Neural cell (in vitro differentiated cells): Measurements from ENCODE around the gene SERPINE1. TPM values are rescaled to one million over a fixed set of nuclear protein-coding genes. Genes with fewer than 3 reads are reported as not detected.

Source experiments
- H2AFZ ChIP-seq: fragments of 200-600, 300-800 bp; sonication (generic), shearing (Covaris generic); 2 replicates; pipeline ENCODE4 v1.6.0; 2014; ENCODE audit warnings: low read depth, mild to moderate bottlenecking, antibody characterized with exemption, low read length, moderate library complexity
- H3F3A ChIP-seq: fragments of 200-600 bp; shearing (Covaris generic); 2 replicates; pipeline ENCODE4 v1.6.1; 2016; ENCODE audit warnings: mild to moderate bottlenecking, moderate library complexity, mixed read lengths, antibody characterized with exemption, low read length; ENCODE audit not compliant: insufficient read depth, poor library complexity, severe bottlenecking
- H3K27ac ChIP-seq: fragments of 200-600, 300-800 bp; sonication (generic), shearing (Covaris generic); 2 replicates; pipeline ENCODE4 v1.5.1; 2014; ENCODE audit warnings: mild to moderate bottlenecking, low read length, moderate library complexity
- H3K27me3 ChIP-seq: fragments of 300-800, 200-600 bp; sonication (generic), shearing (Covaris generic); 2 replicates; pipeline ENCODE4 v1.6.0; 2014; ENCODE audit warnings: mild to moderate bottlenecking, low read depth, low read length, moderate library complexity; ENCODE audit not compliant: insufficient read depth
- H3K36me3 ChIP-seq: fragments of 300-800, 200-600 bp; sonication (generic), shearing (Covaris generic); 2 replicates; pipeline ENCODE4 v1.5.1; 2014; ENCODE audit warnings: mild to moderate bottlenecking, antibody characterized with exemption, low read length, moderate library complexity; ENCODE audit not compliant: insufficient read depth
- H3K4me2 ChIP-seq: fragments of 300-800, 200-600 bp; sonication (generic), shearing (Covaris generic); 2 replicates; pipeline ENCODE4 v1.6.0; 2014; ENCODE audit warnings: mild to moderate bottlenecking, low read length
- H3K4me3 ChIP-seq: fragments of 300-800, 200-600 bp; sonication (generic), shearing (Covaris generic); 2 replicates; pipeline ENCODE4 v1.5.1; 2014; ENCODE audit warnings: mild to moderate bottlenecking, low read length, moderate library complexity
- H3K79me2 ChIP-seq: fragments of 200-600 bp; shearing (Covaris generic); replicated peaks from 2 replicates; pipeline ENCODE4 v1.6.0; 2014; ENCODE audit warnings: mild to moderate bottlenecking, low read length, moderate library complexity; ENCODE audit not compliant: insufficient read depth
- H3K9ac ChIP-seq: fragments of 300-800, 200-600 bp; sonication (generic), shearing (Covaris generic); 2 replicates; pipeline ENCODE4 v1.6.1; 2016; ENCODE audit warnings: mild to moderate bottlenecking, low read length, mixed read lengths
- H3K9me2 ChIP-seq: fragments of 200-600 bp; shearing (Covaris generic); 2 replicates; pipeline ENCODE4 v1.6.1; 2016; ENCODE audit warnings: mild to moderate bottlenecking, low read length, mixed read lengths; ENCODE audit not compliant: insufficient read depth
- H3K9me3 ChIP-seq: fragments of 200-600, 300-800 bp; sonication (generic), shearing (Covaris generic); 2 replicates; pipeline ENCODE4 v1.6.1; 2016; ENCODE audit warnings: mild to moderate bottlenecking, mixed run types, low read length, moderate library complexity, mixed read lengths
- H4K20me1 ChIP-seq: fragments of 200-600 bp; shearing (Covaris generic); 2 replicates; pipeline ENCODE4 v1.6.1; 2016; ENCODE audit warnings: mild to moderate bottlenecking, mixed run types; ENCODE audit not compliant: insufficient read depth
- EP300 ChIP-seq: fragments of 450-650 bp; conservative IDR thresholded peaks from 2 replicates; pipeline ENCODE4 v1.6.1; 2014; ENCODE audit warnings: antibody characterized with exemption, mild to moderate bottlenecking, moderate library complexity; ENCODE audit not compliant: poor library complexity, severe bottlenecking
- EZH2 ChIP-seq: fragments of 200-600, 300-800 bp; shearing (Covaris generic), sonication (generic); IDR thresholded peaks from 2 replicates; pipeline ENCODE4 v1.6.1; 2014; ENCODE audit warnings: antibody characterized with exemption, low read length, borderline replicate concordance, mild to moderate bottlenecking; ENCODE audit not compliant: insufficient read depth, poor library complexity, severe bottlenecking
- MXI1 ChIP-seq: fragments of 450-650 bp; conservative IDR thresholded peaks from 2 replicates; pipeline ENCODE4 v1.6.1; 2014; ENCODE audit warnings: antibody characterized with exemption, mild to moderate bottlenecking; ENCODE audit not compliant: poor library complexity, severe bottlenecking
- POLR2AphosphoS5 ChIP-seq: IDR thresholded peaks from 2 replicates; pipeline ENCODE4 v1.6.1; 2012
- RAD21 ChIP-seq: fragments of 450-650 bp; conservative IDR thresholded peaks from 2 replicates; pipeline ENCODE4 v1.6.1; 2014; ENCODE audit warnings: antibody characterized with exemption, mild to moderate bottlenecking, moderate library complexity
- SMC3 ChIP-seq: fragments of 450-650 bp; conservative IDR thresholded peaks from 2 replicates; pipeline ENCODE4 v1.6.1; 2014; ENCODE audit warnings: antibody characterized with exemption, mild to moderate bottlenecking, moderate library complexity; ENCODE audit not compliant: poor library complexity
- TAF1 ChIP-seq: IDR thresholded peaks from 2 replicates; pipeline ENCODE4 v1.6.1; 2012; ENCODE audit warnings: low read depth
- polyA plus RNA-seq: library from polyadenylated mRNA; depleted of rRNA; stranded (reverse); fragments of >200 nt; gene quantifications from 2 replicates; pipeline ENCODE4 v1.2.3, GENCODE V29; 2014
- TF ChIP-seq, protein P1 (sequence below): IDR thresholded peaks from 2 replicates; pipeline ENCODE4 v1.6.1; 2012; ENCODE audit warnings: borderline replicate concordance
- TF ChIP-seq, protein P2 (sequence below): fragments of 450-650 bp; IDR thresholded peaks from 2 replicates; pipeline ENCODE4 v1.5.1; 2014; ENCODE audit warnings: antibody characterized with exemption, mild to moderate bottlenecking, moderate library complexity; ENCODE audit not compliant: poor library complexity, severe bottlenecking

Gene SERPINE1
- polyA plus RNA-seq, 1 donor from 2014 or later = 0.12 TPM

- H3K4me2 ChIP-seq = no peak overlapping the region
These were observed 30.5 kb upstream of the SERPINE1 start for GRCh38 chr7:101096331-101096956.

DNA sequence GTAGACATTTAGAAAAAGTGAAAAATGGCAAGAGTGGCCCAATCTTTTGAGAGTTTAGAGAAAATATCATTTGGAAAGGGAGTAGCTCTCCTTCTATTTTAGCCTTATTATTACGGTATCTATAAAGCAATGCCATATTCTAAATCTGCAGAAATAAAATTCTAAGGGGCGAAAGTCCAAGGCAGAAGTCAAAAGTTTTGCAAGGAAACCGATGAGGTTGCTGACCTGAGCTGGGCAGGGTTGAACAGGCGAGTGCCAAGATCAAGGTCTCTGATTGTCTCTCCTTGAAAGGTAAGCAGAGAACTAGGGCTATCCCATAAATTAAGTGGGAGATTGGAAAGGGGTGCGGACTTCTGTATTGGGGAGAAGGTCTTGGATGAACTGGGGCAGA is 30.0 kb upstream of the SERPINE1 start:
- Histone ChIP-seq H3K27me3 (no peaks in the 10 kb centered on the region), H3K4me3 (no peak overlapping the region), H3K9me2 (no peaks in the 10 kb centered on the region), H3K36me3 (no peaks in the 10 kb centered on the region), H3K4me2 (no peak overlapping the region), H3K9ac (no peak overlapping the region), H3K79me2 (no peaks in the 10 kb centered on the region), H3K9me3 (no peaks in the 10 kb centered on the region), H2AFZ (no peak overlapping the region), H3F3A (no peaks in the 10 kb centered on the region), H4K20me1 (no peaks in the 10 kb centered on the region), H3K27ac (no peak overlapping the region)
- TF ChIP-seq SMC3 (no peak), EP300 (no peak), TAF1 (no peak), POLR2AphosphoS5 (no peak), EZH2 (no peak), MXI1 (no peak), RAD21 (no peak)
- TF ChIP-seq, protein P1, sequence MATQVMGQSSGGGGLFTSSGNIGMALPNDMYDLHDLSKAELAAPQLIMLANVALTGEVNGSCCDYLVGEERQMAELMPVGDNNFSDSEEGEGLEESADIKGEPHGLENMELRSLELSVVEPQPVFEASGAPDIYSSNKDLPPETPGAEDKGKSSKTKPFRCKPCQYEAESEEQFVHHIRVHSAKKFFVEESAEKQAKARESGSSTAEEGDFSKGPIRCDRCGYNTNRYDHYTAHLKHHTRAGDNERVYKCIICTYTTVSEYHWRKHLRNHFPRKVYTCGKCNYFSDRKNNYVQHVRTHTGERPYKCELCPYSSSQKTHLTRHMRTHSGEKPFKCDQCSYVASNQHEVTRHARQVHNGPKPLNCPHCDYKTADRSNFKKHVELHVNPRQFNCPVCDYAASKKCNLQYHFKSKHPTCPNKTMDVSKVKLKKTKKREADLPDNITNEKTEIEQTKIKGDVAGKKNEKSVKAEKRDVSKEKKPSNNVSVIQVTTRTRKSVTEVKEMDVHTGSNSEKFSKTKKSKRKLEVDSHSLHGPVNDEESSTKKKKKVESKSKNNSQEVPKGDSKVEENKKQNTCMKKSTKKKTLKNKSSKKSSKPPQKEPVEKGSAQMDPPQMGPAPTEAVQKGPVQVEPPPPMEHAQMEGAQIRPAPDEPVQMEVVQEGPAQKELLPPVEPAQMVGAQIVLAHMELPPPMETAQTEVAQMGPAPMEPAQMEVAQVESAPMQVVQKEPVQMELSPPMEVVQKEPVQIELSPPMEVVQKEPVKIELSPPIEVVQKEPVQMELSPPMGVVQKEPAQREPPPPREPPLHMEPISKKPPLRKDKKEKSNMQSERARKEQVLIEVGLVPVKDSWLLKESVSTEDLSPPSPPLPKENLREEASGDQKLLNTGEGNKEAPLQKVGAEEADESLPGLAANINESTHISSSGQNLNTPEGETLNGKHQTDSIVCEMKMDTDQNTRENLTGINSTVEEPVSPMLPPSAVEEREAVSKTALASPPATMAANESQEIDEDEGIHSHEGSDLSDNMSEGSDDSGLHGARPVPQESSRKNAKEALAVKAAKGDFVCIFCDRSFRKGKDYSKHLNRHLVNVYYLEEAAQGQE = no peak
- TF ChIP-seq, protein P2, sequence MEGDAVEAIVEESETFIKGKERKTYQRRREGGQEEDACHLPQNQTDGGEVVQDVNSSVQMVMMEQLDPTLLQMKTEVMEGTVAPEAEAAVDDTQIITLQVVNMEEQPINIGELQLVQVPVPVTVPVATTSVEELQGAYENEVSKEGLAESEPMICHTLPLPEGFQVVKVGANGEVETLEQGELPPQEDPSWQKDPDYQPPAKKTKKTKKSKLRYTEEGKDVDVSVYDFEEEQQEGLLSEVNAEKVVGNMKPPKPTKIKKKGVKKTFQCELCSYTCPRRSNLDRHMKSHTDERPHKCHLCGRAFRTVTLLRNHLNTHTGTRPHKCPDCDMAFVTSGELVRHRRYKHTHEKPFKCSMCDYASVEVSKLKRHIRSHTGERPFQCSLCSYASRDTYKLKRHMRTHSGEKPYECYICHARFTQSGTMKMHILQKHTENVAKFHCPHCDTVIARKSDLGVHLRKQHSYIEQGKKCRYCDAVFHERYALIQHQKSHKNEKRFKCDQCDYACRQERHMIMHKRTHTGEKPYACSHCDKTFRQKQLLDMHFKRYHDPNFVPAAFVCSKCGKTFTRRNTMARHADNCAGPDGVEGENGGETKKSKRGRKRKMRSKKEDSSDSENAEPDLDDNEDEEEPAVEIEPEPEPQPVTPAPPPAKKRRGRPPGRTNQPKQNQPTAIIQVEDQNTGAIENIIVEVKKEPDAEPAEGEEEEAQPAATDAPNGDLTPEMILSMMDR = no peak

More at GRCh38 chr7:101096331-101096956, 30.5 kb upstream of the SERPINE1 start:
- Histone ChIP-seq H3K9me2 (no peaks in the 10 kb centered on the region), H2AFZ (no peak overlapping the region), H3K9ac (no peak overlapping the region), H3F3A (no peaks in the 10 kb centered on the region), H4K20me1 (no peaks in the 10 kb centered on the region), H3K36me3 (no peaks in the 10 kb centered on the region), H3K27me3 (no peaks in the 10 kb centered on the region), H3K9me3 (no peaks in the 10 kb centered on the region), H3K27ac (no peak overlapping the region), H3K4me3 (no peak overlapping the region), H3K79me2 (no peaks in the 10 kb centered on the region)
- TF ChIP-seq TAF1 (no peak), MXI1 (no peak), EP300 (no peak), EZH2 (no peak), SMC3 (no peak), RAD21 (no peak), POLR2AphosphoS5 (no peak)
- TF ChIP-seq, protein P1 = no peak
- TF ChIP-seq, protein P2 = no peak
